GM21528 (cell line): ENCODE measurements around the gene SOCS3.
"Not testable (repeated sequence)": the region's sequence is repeated elsewhere in the genome, so short reads cannot be mapped to it uniquely, and the experiment has no call there.

Experiments
- ATAC-seq: cut with Tn5 transposase; IDR thresholded peaks from one replicate; pipeline ENCODE4 v1.9.1; 2021; ENCODE audit warnings: mild to moderate bottlenecking, moderate library complexity; ENCODE audit not compliant: unreplicated experiment, low FRiP score

The SOCS3 gene

DNA sequence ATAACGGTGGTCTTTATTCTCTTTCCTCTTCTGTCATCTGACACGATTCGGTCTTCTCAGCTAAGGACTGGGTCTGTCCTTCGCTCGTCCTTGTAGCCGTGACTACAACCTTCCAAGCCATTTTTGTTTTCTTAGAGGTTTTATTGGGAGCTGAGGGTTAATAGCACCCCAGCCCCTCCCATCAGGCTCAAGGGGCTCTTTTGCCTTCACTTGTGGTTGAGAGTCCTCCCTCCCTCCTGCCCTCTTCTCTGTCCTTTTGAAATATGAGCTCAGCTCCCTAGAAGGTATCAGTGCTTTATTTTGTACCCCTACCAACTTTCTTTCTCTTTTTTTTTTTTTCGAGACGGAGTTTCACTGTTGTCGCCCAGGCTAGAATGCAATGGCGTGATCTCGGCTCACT lies 24.7 kb downstream of the SOCS3 start:
- no peak for ATAC-seq

DNA sequence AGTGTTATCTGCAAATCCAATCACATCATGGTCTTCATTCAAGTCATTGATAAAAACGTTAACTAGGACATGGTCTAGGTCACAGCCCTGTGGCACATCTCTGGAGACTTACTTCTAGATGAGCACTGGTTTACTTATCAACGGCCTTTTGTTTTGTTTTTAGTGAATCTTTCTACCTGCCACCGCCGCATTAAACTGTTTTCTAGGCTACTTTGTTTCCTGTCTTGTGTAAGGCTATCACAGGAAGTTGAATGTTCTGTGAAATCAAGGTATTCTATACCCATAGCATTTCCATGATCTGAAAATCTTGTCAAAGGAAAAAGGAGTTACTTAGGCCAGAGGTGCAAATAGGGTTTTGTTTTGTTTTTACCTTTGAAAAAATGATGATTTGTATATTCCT lies 26.9 kb downstream of the SOCS3 start:
- ATAC-seq: no peak

DNA sequence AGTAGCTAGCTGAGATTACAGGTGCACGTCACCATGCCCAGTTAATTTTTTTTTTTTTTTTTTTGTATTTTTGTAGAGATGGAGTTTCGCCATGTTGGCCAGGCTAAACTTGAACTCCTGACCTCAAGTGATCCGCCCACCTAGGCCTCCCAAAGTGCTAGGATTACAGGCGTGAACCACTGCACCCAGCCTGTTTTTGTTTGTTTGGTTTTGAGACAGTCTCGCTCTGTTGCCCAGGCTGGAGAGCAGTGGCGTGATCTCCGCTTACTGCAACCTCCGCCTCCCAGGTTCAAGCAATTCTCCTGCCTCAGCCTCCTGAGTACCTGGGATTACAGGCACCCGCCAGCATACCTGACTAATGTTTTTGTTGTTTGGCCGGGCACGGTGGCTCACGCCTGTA lies 28.5 kb downstream of the SOCS3 start:
- not testable (repeated sequence) for ATAC-seq

GRCh38 chr17:78330570-78331224 lies 29.2 kb downstream of the SOCS3 start:
- ATAC-seq: no peak

DNA sequence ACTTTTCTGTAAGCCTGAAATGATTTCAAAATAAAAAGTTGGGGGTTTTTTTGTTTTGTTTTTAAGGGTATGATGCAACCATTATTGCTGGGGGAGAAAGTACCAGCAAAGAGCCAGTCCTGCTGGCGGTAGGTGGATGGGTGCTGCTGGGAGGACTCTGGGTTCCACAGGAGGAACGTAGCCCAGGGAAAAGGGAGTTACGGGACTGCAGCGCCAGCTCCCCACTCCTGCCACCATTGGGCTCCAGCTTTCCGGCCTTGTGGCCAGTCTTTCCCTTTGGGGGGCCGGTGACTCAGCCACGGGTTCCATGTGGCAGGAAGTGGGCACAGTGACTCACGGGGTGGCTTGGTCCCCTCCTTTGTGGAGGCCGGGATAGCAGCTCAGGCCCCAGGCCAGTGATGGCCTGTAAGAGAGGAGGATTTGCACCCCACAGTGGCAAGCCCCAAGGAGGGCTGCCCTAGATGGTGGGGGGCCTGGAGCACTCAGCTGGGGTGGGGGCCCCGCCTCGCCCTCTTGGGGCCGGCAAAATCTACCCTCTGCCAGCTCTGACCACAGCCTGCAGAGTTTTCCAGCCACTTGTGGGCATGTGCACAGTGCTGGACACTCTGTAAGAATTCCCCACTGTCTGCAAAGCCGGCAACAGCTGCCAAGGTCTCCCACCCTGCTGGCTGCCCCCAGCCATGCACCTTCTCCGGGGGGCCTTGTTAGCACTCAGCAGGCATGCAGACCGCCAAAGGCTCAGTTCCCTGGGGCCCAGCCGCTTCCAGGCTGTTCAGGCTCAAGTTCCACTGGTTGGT lies 30.4 kb downstream of the SOCS3 start:
- no peak for ATAC-seq

DNA sequence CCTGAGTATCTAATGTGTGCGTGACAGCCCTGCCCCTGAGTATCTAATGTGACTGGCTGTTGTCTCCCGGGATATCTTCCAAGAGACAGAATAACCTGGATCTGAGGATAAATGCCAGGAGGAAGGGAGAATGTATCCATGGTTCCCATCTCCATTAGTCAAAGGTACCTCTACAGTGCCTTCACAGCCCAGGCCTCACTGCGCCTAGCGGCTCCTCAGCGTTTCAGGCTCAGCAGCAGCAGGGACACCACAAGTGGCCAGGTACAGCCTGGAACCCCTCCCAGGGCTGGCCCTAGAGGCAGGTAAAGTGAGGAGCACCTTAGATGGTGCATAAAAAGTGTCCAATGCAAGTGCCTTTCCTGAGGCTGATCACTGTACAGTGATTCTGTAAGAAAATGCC lies 32.0 kb downstream of the SOCS3 start:
- no peak for ATAC-seq

DNA sequence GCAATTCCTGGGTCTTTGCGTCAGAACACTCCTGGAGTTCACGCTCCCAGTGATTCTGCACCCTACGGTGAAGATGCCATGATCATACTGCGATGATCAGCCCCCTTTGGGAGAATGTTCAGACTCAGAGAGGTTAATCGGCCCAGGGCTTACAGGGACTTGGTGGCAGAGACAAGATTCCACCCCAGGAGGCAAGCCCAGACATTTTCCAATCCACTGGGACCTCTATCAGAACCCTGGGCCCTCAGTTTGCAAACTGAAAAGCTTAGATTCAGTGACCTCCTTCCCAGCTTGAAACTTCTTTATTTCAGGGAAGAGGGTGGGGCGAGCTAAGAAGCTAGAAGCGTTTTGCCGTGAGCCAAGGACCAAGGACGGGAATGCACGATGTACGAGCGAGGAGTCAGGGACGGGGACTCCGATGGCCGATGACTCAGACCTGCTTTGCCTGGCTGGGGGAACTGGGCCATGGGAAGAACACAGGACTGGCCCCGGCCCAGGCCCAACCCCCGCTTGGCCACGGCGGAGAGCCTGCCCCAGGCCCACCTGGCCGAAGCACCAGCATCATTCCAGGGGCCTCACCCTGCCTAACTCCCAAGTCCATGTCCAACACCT lies 34.7 kb downstream of the SOCS3 start:
- ATAC-seq: no peak

DNA sequence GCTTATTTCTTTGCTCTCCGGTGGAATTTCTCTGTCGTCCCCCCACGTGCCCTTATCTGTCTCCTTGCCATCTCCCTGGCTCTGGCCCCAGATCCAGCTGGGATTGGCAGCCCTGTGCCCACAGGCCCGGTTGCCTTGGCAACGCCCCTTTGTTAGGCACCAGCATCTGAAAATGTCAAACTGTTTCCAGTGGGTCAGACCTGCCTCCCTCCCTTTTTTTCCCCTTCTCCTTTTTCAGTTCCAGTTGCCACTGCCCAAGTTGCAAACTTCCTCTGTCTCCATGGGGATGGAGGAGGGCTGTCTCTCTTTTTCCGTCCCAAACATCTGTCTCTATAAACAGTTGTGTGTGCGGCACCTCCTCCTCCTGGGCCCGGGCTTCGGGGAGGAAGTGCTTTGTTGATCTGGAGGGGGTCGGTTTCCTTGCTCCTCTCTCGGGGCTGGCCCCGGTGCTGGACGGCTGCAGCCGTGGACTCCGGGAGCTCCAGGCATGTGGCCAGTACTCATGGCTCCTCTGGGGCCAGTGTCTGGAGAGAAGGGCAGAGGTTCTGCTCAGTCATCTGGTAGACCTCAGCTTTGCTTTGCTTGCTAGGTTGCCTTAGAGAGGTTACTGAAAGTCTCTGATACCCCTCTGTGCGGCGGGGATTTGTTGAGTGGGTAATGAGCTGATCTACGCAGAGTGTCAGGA lies 35.3 kb downstream of the SOCS3 start:
- no peak for ATAC-seq

DNA sequence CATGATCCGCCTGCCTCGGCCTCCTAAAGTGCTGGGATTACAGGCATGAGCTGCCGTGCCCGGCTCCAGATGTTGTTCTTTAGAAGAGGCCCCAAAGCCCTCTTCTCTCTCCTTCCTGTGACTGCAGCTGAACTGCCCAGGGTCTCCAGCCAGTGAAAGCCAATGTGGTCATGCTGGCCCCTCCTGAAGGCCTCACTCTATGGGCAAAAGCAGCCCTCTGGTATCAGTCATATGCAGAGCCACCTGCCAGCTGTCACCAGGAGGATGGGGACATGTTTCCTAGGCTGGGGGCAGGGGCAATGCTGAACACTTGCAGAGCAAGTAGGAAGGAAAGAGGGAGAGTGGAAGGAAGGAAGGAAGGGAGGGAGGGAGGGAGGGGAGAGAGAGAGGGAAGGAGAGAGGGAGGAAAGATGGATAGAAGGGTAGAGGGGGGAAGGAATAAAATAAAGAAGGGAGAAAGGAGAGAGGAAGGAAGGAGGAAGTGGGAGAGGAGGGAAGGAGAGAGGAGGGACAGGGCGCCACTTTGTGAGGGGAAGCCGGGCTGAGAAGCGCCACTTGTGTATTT lies 36.0 kb downstream of the SOCS3 start:
- ATAC-seq: no peak

- ATAC-seq: no peak
These were observed 36.9 kb downstream of the SOCS3 start for GRCh38 chr17:78322858-78323455.

- no peak for ATAC-seq
These were observed 37.5 kb downstream of the SOCS3 start for GRCh38 chr17:78322327-78322857.

GRCh38 chr17:78318843-78319242 lies 41.0 kb downstream of the SOCS3 start:
- ATAC-seq: no peak

DNA sequence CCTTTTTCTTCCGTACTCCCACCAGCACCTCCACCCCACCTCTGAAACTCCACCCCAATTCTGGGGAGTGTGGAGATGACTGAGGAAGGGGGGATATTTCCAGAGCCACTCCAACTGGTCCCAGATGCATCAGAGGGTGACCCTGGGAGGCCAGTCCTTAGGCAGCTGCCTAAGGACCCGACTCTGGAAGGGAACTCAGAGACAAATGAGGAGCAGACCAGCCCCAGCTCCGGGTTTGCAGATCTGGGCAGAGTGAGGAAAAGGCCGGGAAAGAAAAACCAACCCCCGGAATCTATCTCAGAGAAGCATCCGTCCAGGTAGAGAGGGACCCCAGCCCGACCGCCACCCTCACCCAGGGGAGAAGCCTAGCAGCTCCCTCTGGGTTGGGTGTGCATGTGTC lies 41.5 kb downstream of the SOCS3 start:
- ATAC-seq: no peak

DNA sequence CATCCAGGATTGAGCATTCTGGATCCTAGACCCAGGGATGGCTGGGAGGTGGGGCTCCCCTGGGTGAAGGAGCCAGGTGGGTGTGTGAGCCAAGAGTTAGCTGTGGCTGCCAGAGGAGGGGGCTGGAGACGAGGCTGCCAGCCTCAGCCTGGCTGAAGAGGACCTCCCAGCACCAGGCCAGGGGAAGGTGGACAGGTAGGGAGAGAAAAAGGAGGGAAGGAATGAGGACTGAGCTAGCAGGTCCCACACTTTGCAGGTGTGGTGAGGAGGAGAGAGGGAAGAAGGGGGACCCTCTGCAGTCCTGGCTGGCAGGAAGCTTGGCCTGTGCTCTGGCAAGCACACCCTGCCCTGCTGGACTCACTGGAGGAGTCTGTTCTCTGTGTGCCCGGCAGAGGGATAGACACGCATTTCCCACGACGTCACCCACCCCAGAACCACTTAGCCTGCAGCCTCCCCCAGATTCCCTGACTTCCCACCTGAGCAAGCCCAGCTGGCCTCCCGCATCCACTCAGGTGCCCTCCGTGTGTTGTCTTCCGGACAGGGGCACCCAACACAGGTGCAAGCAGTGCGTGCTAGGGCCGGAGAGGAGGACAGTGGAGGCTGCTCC lies 42.0 kb downstream of the SOCS3 start:
- ATAC-seq: no peak

- ATAC-seq: no peak
These were observed 42.7 kb downstream of the SOCS3 start for GRCh38 chr17:78316867-78317789.

- ATAC-seq: no peak
These were observed 43.6 kb downstream of the SOCS3 start for GRCh38 chr17:78316115-78316866.

DNA sequence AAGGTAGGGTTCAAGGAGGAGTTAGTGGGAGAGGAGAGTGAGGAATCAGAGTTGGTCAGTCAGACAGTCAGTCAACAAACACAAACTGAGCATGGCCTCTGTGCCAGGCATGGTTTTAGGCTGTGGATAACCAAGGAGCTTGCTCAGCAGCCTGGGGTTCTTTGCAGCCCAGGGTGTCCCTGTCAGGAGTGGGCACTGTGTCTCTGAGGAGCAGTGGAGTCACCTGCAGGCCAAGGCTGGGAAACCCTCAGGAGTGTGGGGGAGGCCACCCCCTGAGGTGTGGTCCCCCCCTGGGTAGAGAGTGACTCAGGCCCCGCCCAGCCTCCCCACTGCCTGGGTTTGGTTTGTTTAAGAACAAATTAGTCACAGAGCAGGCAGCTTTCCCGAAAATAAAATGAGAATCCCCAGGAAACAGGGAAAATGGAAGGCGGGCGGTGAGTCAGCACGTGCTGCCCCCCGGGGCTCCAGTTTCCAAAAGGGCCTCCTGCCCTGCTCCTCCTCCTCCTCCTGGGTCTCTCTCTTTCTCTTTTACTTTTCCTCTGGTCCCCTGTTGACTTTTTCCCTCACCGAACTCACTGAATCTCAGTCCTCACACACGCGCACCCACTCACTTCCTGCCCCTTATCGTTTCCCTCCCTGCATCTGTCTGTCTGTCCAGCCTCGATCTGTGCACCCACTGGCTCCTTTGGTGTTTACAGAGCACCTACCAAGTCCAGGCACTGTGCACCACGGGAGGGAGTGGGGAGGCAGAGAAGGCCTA lies 44.3 kb downstream of the SOCS3 start:
- no peak for ATAC-seq
